GM10248 (cell line): ENCODE measurements around the gene BCL2L15.

ENCODE experiments used
- CTCF ChIA-PET: fragments of 300-600 bp; sonication (Branson Sonifier 250); formaldehyde crosslinking; extraction: SDS; loops from one replicate; lab custom pipeline; 2021; ENCODE audit warnings: antibody characterized with exemption; lab: Yijun Ruan, JAX
- POLR2A ChIA-PET: fragments of 350-650 bp; sonication (Branson Sonifier 250); formaldehyde crosslinking; extraction: SDS; loops from one replicate; lab custom pipeline; 2020; ENCODE audit warnings: antibody characterized with exemption; lab: Yijun Ruan, JAX
- DNase-seq: peaks from one replicate; pipeline ENCODE4 v3.0.0; 2012; ENCODE audit errors: extremely low spot score
- CTCF ChIP-seq: IDR thresholded peaks from 2 replicates; pipeline ENCODE4 v1.5.1; 2012; ENCODE audit warnings: mild to moderate bottlenecking, low read depth; ENCODE audit errors: extremely low read depth, missing control alignments, control extremely low read depth

BCL2L15 gene

GRCh38 chr1:113868387-113869083 is 18.8 kb downstream of the BCL2L15 start:
- DNase-seq = no peak
- no peak for TF ChIP-seq CTCF
- ChIA-PET CTCF (interaction anchor here (0.8 to 2.6 kb wide), 10 partner anchors 9 to 795 kb away, joined by 3 to 13 read pairs (median 4); partner anchors contain the start of genes AP4B1, DCLRE1B and LRIG2), POLR2A (interaction anchor here (0.7 to 1.8 kb wide), 5 partner anchors 9 to 62 kb away, joined by 3 to 26 read pairs (median 5); no protein-coding TSS in a partner anchor)

GRCh38 chr1:113861641-113862040 is 25.7 kb downstream of the BCL2L15 start:
- ChIA-PET POLR2A (no interaction called here), CTCF (interaction anchor here (1.2 to 1.6 kb wide), 3 partner anchors 11 to 25 kb away, joined by 3 to 4 read pairs (median 3); partner anchors contain the start of gene BCL2L15)
- no peak for DNase-seq
- no peak for TF ChIP-seq CTCF

GRCh38 chr1:113860891-113861290 is 26.5 kb downstream of the BCL2L15 start:
- no peak for TF ChIP-seq CTCF
- ChIA-PET POLR2A (no interaction called here), CTCF (interaction anchor here (1.1 to 3.6 kb wide), 4 partner anchors 9 to 30 kb away, joined by 3 to 15 read pairs (median 12); no protein-coding TSS in a partner anchor)
- no peak for DNase-seq

GRCh38 chr1:113859478-113860175 is 27.8 kb downstream of the BCL2L15 start:
- CTCF ChIA-PET = interaction anchor here (0.9 to 3.6 kb wide), 13 partner anchors 10 to 424 kb away, joined by 3 to 15 read pairs (median 4); partner anchors contain the start of gene AP4B1
- POLR2A ChIA-PET = interaction anchor here (0.6 to 1.8 kb wide), 11 partner anchors 9 to 852 kb away, joined by 3 to 26 read pairs (median 5); partner anchors contain the start of genes AP4B1 and RSBN1
- peak; percentile 53 for DNase-seq
- no peak for TF ChIP-seq CTCF

- ChIA-PET POLR2A (interaction anchor here (0.7 to 1.8 kb wide), 6 partner anchors 10 to 609 kb away, joined by 3 to 26 read pairs (median 6); partner anchors contain the start of genes AP4B1 and RSBN1), CTCF (interaction anchor here (1.0 to 5.0 kb wide), 10 partner anchors 9 to 424 kb away, joined by 3 to 20 read pairs (median 6); partner anchors contain the start of gene AP4B1)
- no peak for TF ChIP-seq CTCF
- DNase-seq = no peak
These were observed 28.4 kb downstream of the BCL2L15 start for GRCh38 chr1:113858982-113859381.

- CTCF ChIA-PET = interaction anchor here (1.0 to 5.0 kb wide), 6 partner anchors 8 to 72 kb away, joined by 3 to 20 read pairs (median 5); no protein-coding TSS in a partner anchor
- no peak for DNase-seq
- TF ChIP-seq CTCF = no peak
- POLR2A ChIA-PET = interaction anchor here (0.6 to 1.8 kb wide), 3 partner anchors 11 to 608 kb away, joined by 3 to 6 read pairs (median 4); partner anchors contain the start of gene AP4B1
These were observed 29.0 kb downstream of the BCL2L15 start for GRCh38 chr1:113858418-113858817.
